ENCODE data around the gene CLRN1.

Gene CLRN1

GRCh38 chr3:150917951-150918350, 54.6 kb downstream of the CLRN1 start:
- no peak for DNase-seq

GRCh38 chr3:150913133-150913922, 59.2 kb downstream of the CLRN1 start:
- peak; percentile 87 for DNase-seq

DNA sequence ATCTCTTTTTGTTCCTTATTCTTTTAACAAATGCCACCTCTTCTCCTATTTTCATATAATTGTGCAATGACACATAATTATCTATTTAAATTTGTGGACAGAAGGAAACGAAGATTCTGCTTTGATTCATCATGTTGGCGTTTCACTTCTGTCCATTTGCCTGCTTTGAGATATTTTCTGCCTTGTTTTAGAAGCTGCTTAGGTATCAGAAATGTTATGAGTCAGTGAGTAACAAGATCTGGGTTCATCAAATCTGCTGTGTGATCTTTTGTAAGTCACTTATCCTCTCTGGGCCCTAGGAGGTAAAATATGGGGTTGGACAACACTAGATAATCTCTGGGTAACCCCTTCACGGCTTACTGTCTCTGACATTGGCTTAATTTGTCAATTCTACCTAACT, 60.0 kb downstream of the CLRN1 start:
- DNase-seq: no peak

DNA sequence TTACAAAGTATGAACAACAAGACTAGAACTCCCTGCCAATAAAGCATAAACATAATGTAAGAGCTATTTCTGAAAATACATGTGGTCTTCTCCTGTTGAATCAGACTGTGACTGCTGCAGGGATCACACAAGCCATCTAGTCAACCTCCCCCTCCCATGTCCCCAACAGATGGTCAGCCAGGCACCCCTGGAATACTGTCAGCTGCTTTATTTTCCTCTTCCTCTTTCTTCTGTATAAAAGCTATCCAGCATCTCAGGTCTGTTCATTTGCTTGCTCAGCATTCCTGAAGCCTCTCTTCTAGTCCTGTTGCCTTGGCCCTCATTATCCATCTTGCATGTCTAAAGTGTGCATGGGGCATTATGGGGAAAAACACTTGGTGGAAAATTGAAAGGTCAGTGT, 60.8 kb downstream of the CLRN1 start:
- no peak for DNase-seq

DNA sequence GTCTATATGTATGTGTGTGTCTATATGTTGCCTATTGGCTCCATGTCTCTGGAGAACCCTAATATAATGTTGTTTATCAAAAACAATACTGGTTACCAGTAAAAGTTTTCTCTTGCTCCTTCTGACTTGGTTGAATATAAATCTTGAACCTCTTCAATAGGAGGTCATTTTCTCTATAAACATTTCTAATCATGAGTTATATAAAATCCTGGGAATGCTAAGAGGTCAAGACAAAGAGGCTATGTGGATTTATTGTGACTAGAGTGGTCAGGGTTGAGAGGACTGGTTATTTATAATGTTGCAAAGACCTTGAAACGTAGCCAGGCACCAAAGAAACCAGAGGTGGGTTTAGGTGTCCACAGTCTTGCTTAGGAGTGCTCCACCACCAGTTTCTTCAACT, 66.1 kb downstream of the CLRN1 start:
- DNase-seq: no peak

DNA sequence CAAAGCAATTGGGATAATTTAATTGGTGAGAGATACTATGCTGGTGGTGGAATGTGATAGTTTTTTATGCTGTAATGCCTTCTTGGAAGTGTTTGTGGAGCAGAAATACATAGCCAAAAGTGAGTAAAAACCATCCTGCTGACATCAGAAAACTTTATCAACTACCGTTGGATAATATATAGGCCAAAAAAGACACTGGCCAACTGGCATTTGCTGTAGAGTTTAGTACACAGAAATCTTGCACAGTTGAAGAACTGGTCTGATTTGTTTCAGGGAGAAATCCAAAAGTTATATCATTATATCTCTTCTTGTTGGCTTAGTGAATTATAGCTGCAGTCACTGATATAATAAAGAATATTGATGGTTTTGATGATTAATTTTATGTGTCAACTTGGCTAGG, 66.8 kb downstream of the CLRN1 start:
- no peak for DNase-seq

DNA sequence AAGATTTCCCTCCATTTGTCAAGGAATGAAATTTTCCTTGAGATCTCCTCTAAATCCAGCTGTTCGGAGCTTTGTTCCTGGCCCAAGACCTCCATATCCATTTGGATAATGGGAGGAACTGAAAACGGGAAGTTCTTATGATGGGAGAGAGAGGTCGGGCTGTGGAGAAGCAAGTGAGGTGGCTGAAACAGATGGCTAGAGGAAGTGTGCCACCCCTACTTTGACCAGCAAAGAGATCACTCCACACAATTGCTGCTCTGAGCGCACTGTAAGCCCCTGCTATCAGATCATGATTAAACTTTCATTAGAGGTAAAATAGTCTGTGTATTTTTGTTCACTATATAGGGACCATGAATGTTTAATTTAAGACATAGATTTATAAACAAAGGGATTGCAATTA, 67.2 kb downstream of the CLRN1 start, which contains the start of gene MINDY4B:
Gene MINDY4B (minus strand): TSS at position 101 of the 400 bp plus-strand sequence. CDS start 0 bp downstream, at position 101.
- DNase-seq: no peak

- no peak for DNase-seq
Observed at GRCh38 chr3:150902988-150903387, 69.5 kb downstream of the CLRN1 start.

GRCh38 chr3:150901793-150902192, 70.7 kb downstream of the CLRN1 start:
- no peak for DNase-seq

DNA sequence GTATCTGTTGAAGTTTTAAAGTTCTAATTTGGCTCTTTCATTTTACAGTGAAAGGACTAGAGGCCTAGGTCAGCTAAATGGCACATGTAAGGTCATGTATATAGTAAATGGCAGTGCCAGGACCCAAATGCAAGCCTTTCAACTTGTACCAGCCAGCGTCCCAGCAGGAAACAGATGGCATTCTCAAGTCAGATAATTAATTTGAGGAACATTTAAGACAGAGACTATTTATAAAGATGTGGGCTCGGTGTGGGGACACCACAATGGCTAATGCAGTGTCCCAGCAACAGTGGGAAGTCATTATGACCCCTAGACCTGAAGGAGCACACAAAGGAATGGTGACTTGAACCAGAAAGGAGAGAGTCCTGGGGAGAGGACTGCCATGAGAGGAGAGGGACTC, 73.4 kb downstream of the CLRN1 start:
- DNase-seq: no peak

DNA sequence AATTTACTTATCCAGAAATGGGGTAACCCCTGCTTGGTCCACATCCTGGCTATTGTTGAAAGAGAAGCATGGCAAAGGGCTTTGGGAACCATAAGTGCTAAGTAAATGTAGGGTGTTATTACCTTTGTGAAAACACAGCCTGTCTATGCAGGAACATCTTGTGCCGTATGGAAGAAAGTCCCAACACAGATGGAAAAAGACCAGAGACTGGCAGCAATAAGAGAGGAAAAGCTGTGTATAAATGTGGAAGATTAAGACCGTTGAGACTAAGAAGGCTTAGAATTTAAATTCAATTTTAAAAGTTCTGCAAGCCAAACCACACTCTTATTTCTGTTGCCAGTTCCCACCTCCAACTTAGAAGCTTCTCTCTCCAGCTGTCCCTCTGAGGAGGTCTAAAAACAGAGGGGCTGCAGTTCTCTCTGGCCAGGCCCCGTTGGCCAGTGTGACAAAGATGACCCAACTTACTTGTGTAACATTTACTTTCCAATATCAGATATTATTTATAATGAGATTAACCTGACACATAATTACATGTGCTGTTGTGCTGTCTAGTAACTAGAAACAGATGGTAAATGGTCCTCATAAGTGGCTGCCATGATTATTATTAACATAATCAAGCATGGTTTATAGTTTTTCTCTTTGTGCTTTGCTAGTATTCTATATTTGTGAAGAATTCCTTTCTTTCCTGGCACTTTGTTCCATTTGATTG, 74.3 kb downstream of the CLRN1 start:
- no peak for DNase-seq

DNA sequence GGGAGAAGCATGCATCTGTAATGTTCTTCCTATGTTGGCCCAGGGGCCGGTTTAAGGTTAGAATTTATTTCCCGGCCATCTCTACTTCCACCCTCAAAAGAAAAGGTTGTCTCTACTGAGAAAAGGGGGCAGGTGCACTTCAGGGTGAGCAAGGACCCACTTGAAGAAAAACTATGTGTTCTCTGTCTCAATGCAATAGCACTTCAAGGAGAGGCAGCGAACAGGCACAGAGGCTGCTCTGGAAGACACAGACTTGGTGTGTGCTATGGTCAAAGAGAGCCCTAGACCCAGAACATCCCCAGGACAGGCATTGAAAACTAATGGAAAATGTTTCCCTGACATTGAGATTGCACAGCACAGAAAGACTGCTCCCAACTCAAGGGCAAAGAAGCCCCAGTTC, 74.9 kb downstream of the CLRN1 start:
- no peak for DNase-seq

GRCh38 chr3:150890831-150891230, 81.7 kb downstream of the CLRN1 start:
- no peak for DNase-seq

GRCh38 chr3:150890295-150890694, 82.2 kb downstream of the CLRN1 start:
- DNase-seq: no peak

GRCh38 chr3:150889106-150889505, 83.4 kb downstream of the CLRN1 start:
- DNase-seq: no peak

GRCh38 chr3:150887031-150887430, 85.5 kb downstream of the CLRN1 start:
- no peak for DNase-seq

GRCh38 chr3:150885535-150885934, 87.0 kb downstream of the CLRN1 start:
- DNase-seq: no peak

DNA sequence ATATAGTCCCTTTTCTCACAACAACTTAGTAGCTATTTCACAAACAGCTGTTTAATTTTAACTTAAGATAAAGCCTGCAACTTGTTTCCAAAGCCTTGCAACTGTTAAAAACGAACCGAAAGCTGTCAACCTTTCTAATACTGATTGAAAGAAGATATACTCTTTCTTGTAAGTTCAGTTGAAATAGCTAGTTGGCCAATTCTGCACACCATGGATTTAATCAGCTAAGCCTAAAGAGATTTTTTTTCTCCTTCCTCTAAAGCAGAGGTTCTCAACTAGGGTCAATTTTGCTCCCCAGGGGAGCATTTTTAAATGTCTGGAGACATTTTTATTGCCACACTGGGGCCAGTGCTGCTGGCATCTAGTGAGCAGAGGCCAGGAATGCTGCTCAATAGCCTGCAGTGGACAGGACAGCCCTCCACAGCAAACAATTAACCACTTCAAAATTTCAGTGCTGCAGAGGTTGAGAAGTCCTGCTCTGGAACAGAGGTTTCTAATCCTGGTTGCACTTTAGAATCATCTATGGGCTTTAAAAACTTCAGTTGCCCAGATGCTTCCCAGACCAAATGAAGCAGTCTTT, 93.4 kb downstream of the CLRN1 start:
- no peak for DNase-seq

- no peak for DNase-seq
Observed at GRCh38 chr3:150878290-150878689, 94.2 kb downstream of the CLRN1 start.

GRCh38 chr3:150877303-150877702, 95.2 kb downstream of the CLRN1 start:
- DNase-seq: no peak

GRCh38 chr3:150876611-150877265, 95.8 kb downstream of the CLRN1 start:
- DNase-seq: no peak
